Measurements from ENCODE around the gene MYRIP. TPM values are rescaled to one million over a fixed set of nuclear protein-coding genes. Genes with fewer than 3 reads are reported as not detected.

MYRIP gene
- total and polyA plus RNA-seq, 4 donors, result 0.98 to 11.7 (median 6.8) TPM

- TF ChIP-seq REST (IDR thresholded peaks at IDR 0.05) (no peak), NR2F2 (IDR thresholded peaks at IDR 0.05) (no peak), GABPA (IDR thresholded peaks at IDR 0.05 in 1 of 2, conservative IDR thresholded peaks at IDR 0.05 in 1 of 2) (no peak), JUND (IDR thresholded peaks at IDR 0.05) (no peak)
Observed at GRCh38 chr3:39919281-39919680, 109.9 kb downstream of the MYRIP start (continued).

- no peak for TF ChIP-seq NR2F2 (IDR thresholded peaks at IDR 0.05)
- TF ChIP-seq HNF4G (IDR thresholded peaks at IDR 0.05), result no peak
- TF ChIP-seq MAX (IDR thresholded peaks at IDR 0.05), result no peak
- TF ChIP-seq SP1 (IDR thresholded peaks at IDR 0.05), result no peak
- TF ChIP-seq CTCF (IDR thresholded peaks at IDR 0.05; ENCODE audit: low read depth, low read length, missing input control), result no peak
- no peak for TF ChIP-seq FOXA1 (IDR thresholded peaks at IDR 0.05)
- TF ChIP-seq REST (IDR thresholded peaks at IDR 0.05), result no peak
- no peak for TF ChIP-seq YY1 (IDR thresholded peaks at IDR 0.05)
- no peak for TF ChIP-seq GABPA (IDR thresholded peaks at IDR 0.05 in 1 of 2, conservative IDR thresholded peaks at IDR 0.05 in 1 of 2)
- no peak for TF ChIP-seq ATF3 (IDR thresholded peaks at IDR 0.05)
- no peak for TF ChIP-seq RAD21 (IDR thresholded peaks at IDR 0.05)
- no peak for TF ChIP-seq JUND (IDR thresholded peaks at IDR 0.05)
- no peak for TF ChIP-seq EGR1 (IDR thresholded peaks at IDR 0.05; ENCODE audit: low read depth in 2 of 2)
- no peak for TF ChIP-seq TAF1 (conservative IDR thresholded peaks at IDR 0.05)
- no peak for TF ChIP-seq ZBTB33 (IDR thresholded peaks at IDR 0.05)
- TF ChIP-seq RXRA (IDR thresholded peaks at IDR 0.05), result no peak
- H3K9me3 ChIP-seq (ENCODE audit: control insufficient read depth in 4 of 4, low read length in 3 of 4), result no peaks in the 10 kb centered on the region
- no peak for DNase-seq (ENCODE audit: low spot score)
- no peaks in the 10 kb centered on the region for H3K36me3 ChIP-seq (ENCODE audit: control insufficient read depth in 4 of 4, insufficient read depth in 3 of 4, low read depth in 1 of 4, low read length in 3 of 4)
- no peak overlapping the region for H3K9ac ChIP-seq (ENCODE audit: low read depth in 1 of 2, low read length in 2 of 2)
- 92% methylated on average over 1 of the region's 1 CpG for WGBS
- H3K27me3 ChIP-seq (ENCODE audit: control insufficient read depth in 4 of 4, insufficient read depth in 4 of 4, low read length in 3 of 4), result no peaks in the 10 kb centered on the region
- H3K4me1 ChIP-seq (ENCODE audit: control insufficient read depth in 4 of 4, insufficient read depth in 4 of 4, low read length in 3 of 4), result no peaks in the 10 kb centered on the region
- H3K4me3 ChIP-seq (ENCODE audit: low read depth in 1 of 3, low read length in 3 of 3), result no peak overlapping the region
- H3K27ac ChIP-seq (ENCODE audit: low read depth in 1 of 2, low read length in 2 of 2), result no peak overlapping the region
Observed at GRCh38 chr3:39920271-39920670, 110.9 kb downstream of the MYRIP start.

Measured in liver (tissue), 9 donors.